Measurements from ENCODE around the gene TEX2. TPM values are rescaled to one million over a fixed set of nuclear protein-coding genes. Genes with fewer than 3 reads are reported as not detected.

TEX2 gene
- total and polyA plus RNA-seq, 9 of the 15 experiments (the other 6 are each of a cell fraction or from before 2014, with no cell fraction given), result 4.1 to 27.6 (median 19.3) TPM

DNA sequence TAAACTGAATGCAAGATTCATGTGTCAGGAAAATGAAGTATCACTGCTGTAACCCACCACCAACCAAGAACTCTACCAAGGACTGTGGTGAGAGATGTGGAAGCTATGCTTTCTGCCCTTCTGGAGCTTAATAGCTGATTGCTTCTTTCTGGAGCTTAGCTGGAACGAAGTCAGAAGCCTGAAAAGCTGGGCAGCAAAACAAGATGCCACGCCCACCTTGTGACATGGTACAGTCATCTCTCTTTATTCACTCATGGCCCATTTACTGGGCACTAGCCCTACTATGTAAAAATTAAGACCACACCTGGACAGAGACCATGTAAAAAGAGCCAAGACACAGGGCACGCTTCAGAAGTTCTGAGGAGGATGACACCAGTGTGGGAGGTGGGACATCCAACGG is 48.1 kb downstream of the TEX2 start:
- ChIA-PET CTCF (ENCODE audit: low intra/inter-chr PET ratio) (no interaction called here), POLR2A (interaction anchor here (0.7 to 2.4 kb wide), 3 partner anchors 9 to 58 kb away, joined by 3 to 13 read pairs (median 5); no protein-coding TSS in a partner anchor)
- no peaks in the 10 kb centered on the region for H3K9me1 ChIP-seq (ENCODE audit: control insufficient read depth, insufficient read depth, low read length)
- no peak overlapping the region; the same call in 1 of the 2 replicates for H3K4me2 ChIP-seq (ENCODE audit: insufficient read depth, low read length)
- H3K79me2 ChIP-seq (ENCODE audit: control insufficient read depth, insufficient read depth, low read length), result peaks cover 82% of the 10 kb centered on the region
- no peak for ATAC-seq
- H3K4me1 ChIP-seq (replicated peaks in 1 of 2; ENCODE audit: control insufficient read depth in 2 of 2, insufficient read depth in 2 of 2, low read length in 2 of 2), result peaks cover 27 to 55% of the 10 kb centered on the region in 2 experiments; a peak in 4 of 5 replicates
- no peak for DNase-seq (ENCODE audit: extremely low read depth in 1 of 4, low spot score in 3 of 4)
- peak; percentile 59 for FAIRE-seq
- no peaks in the 10 kb centered on the region for H3K27me3 ChIP-seq (ENCODE audit: control insufficient read depth in 2 of 2, insufficient read depth in 2 of 2, low read length in 2 of 2)
- peak overlapping the region in 1 of 2 experiments; percentile 35; a peak in 1 of 4 replicates for H3K9ac ChIP-seq (ENCODE audit: insufficient read depth in 1 of 2, low read depth in 2 of 2, low read length in 2 of 2)
- H3K4me3 ChIP-seq, result no peak overlapping the region
- peaks cover 5% of the 10 kb centered on the region; the same call in 1 of the 2 replicates for H4K20me1 ChIP-seq (replicated peaks; ENCODE audit: control insufficient read depth, insufficient read depth, low read length)
- 58% methylated on average over 4 of the region's 4 CpGs for WGBS (ENCODE audit: insufficient coverage, low coverage, missing lambda C conversion rate)
- intact Hi-C loops (cut with micrococcal nuclease), result loop anchor here (5.0 kb wide), 2 partner anchors 47 to 67 kb away; partner anchors contain the start of gene TEX2
- H3K9me3 ChIP-seq (replicated peaks; ENCODE audit: control insufficient read depth, insufficient read depth, low read depth, low read length), result no peaks in the 10 kb centered on the region
- TF ChIP-seq ZNF316 (IDR thresholded peaks at IDR 0.05) (no peak), ZNF707 (CRISPR knock-in tag; conservative IDR thresholded peaks at IDR 0.05) (no peak), SNRNP70 (optimal IDR thresholded peaks at IDR 0.05; ENCODE audit: low read depth, low read length) (no peak), RB1 (IDR thresholded peaks at IDR 0.05; ENCODE audit: low read depth) (no peak), TARDBP (IDR thresholded peaks at IDR 0.05) (no peak), SMAD3 (CRISPR knock-in tag; conservative IDR thresholded peaks at IDR 0.05) (no peak), FOXJ2 (tag; IDR thresholded peaks at IDR 0.05) (no peak), ZNF217 (CRISPR knock-in tag; IDR thresholded peaks at IDR 0.05) (no peak), MCM5 (IDR thresholded peaks at IDR 0.05; ENCODE audit: low read depth) (no peak), ZNF274 (IDR thresholded peaks at IDR 0.05; ENCODE audit: borderline replicate concordance, low read depth, low read length) (no peak), NFE2L1 (tag; IDR thresholded peaks at IDR 0.05; ENCODE audit: borderline replicate concordance, low read depth) (no peak), SREBF2 (CRISPR knock-in tag; IDR thresholded peaks at IDR 0.05) (no peak), BACH1 (tag; IDR thresholded peaks at IDR 0.05) (no peak)
- TF ChIP-seq, protein P1, sequence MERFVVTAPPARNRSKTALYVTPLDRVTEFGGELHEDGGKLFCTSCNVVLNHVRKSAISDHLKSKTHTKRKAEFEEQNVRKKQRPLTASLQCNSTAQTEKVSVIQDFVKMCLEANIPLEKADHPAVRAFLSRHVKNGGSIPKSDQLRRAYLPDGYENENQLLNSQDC (CRISPR knock-in tag; IDR thresholded peaks at IDR 0.05), result no peak
- TF ChIP-seq, protein P2, sequence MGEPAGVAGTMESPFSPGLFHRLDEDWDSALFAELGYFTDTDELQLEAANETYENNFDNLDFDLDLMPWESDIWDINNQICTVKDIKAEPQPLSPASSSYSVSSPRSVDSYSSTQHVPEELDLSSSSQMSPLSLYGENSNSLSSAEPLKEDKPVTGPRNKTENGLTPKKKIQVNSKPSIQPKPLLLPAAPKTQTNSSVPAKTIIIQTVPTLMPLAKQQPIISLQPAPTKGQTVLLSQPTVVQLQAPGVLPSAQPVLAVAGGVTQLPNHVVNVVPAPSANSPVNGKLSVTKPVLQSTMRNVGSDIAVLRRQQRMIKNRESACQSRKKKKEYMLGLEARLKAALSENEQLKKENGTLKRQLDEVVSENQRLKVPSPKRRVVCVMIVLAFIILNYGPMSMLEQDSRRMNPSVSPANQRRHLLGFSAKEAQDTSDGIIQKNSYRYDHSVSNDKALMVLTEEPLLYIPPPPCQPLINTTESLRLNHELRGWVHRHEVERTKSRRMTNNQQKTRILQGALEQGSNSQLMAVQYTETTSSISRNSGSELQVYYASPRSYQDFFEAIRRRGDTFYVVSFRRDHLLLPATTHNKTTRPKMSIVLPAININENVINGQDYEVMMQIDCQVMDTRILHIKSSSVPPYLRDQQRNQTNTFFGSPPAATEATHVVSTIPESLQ (CRISPR knock-in tag; IDR thresholded peaks at IDR 0.05), result no peak
- TF ChIP-seq, protein P3, sequence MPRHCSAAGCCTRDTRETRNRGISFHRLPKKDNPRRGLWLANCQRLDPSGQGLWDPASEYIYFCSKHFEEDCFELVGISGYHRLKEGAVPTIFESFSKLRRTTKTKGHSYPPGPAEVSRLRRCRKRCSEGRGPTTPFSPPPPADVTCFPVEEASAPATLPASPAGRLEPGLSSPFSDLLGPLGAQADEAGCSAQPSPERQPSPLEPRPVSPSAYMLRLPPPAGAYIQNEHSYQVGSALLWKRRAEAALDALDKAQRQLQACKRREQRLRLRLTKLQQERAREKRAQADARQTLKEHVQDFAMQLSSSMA (CRISPR knock-in tag; IDR thresholded peaks at IDR 0.05), result no peak
- TF ChIP-seq, protein P4, sequence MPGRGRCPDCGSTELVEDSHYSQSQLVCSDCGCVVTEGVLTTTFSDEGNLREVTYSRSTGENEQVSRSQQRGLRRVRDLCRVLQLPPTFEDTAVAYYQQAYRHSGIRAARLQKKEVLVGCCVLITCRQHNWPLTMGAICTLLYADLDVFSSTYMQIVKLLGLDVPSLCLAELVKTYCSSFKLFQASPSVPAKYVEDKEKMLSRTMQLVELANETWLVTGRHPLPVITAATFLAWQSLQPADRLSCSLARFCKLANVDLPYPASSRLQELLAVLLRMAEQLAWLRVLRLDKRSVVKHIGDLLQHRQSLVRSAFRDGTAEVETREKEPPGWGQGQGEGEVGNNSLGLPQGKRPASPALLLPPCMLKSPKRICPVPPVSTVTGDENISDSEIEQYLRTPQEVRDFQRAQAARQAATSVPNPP (IDR thresholded peaks at IDR 0.05; ENCODE audit: borderline replicate concordance, insufficient read depth, insufficient read length), result no peak
- TF ChIP-seq, protein P5, sequence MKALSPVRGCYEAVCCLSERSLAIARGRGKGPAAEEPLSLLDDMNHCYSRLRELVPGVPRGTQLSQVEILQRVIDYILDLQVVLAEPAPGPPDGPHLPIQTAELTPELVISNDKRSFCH (CRISPR knock-in tag; IDR thresholded peaks at IDR 0.05), result no peak
- TF ChIP-seq, protein P5 (tag; IDR thresholded peaks at IDR 0.05), result no peak
- BruUV-seq (replicated peaks), result no TSS peak
- in situ Hi-C loops (cut with MboI), result no loop called here
- H3K36me3 ChIP-seq (ENCODE audit: control insufficient read depth, insufficient read depth, low read length), result peaks cover 29% of the 10 kb centered on the region
- no peak overlapping the region; the same call in 2 of the 3 replicates for H3K27ac ChIP-seq (ENCODE audit: extremely low read depth, low read depth, low read length)
- peak overlapping the region; percentile 22; the same call in 1 of the 2 replicates for H2AFZ ChIP-seq (ENCODE audit: low read depth, low read length)
